Measurements from ENCODE around the gene GUCY2D. TPM values are rescaled to one million over a fixed set of nuclear protein-coding genes. Genes with fewer than 3 reads are reported as not detected.
A peak's percentile ranks its signal among the peaks of the same experiment; 100 is the strongest.

The GUCY2D gene
- polyA plus RNA-seq, 1 donor (not counting 4 experiments of a cell fraction or from before 2014, with no cell fraction given) = 0.25 TPM

DNA sequence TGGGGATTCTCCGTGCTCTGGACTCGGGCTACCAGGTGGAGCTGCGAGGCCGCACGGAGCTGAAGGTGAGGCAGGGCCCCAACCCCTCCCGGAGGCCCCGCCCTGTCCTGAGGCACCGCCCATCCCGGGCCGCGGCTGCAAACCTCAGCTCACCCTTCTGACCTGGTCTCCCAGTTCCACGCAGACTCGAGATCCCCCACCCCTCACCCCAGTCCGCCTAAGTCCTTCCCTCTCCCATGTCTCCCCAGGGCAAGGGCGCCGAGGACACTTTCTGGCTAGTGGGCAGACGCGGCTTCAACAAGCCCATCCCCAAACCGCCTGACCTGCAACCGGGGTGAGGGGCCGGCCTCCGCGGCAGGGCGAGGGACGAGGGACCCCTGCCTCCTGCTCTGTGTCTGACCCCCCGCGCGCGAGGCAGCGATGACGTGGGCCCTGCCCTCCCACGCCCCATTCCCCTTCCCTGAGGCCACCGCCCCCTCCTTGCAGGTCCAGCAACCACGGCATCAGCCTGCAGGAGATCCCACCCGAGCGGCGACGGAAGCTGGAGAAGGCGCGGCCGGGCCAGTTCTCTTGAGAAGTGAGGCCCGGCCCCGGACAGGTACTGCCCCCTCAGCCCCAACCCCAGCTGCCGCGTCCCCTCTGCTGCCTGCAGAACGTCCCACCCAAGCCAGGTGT lies 13.7 kb downstream of the GUCY2D start:
- TF ChIP-seq, protein P1, sequence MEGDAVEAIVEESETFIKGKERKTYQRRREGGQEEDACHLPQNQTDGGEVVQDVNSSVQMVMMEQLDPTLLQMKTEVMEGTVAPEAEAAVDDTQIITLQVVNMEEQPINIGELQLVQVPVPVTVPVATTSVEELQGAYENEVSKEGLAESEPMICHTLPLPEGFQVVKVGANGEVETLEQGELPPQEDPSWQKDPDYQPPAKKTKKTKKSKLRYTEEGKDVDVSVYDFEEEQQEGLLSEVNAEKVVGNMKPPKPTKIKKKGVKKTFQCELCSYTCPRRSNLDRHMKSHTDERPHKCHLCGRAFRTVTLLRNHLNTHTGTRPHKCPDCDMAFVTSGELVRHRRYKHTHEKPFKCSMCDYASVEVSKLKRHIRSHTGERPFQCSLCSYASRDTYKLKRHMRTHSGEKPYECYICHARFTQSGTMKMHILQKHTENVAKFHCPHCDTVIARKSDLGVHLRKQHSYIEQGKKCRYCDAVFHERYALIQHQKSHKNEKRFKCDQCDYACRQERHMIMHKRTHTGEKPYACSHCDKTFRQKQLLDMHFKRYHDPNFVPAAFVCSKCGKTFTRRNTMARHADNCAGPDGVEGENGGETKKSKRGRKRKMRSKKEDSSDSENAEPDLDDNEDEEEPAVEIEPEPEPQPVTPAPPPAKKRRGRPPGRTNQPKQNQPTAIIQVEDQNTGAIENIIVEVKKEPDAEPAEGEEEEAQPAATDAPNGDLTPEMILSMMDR (optimal IDR thresholded peaks at IDR 0.05 in 1 of 3, IDR thresholded peaks at IDR 0.05 in 1 of 3, conservative IDR thresholded peaks at IDR 0.05 in 1 of 3; ENCODE audit: extremely low read depth in 1 of 3, insufficient read depth in 2 of 3, low read length in 3 of 3) = no peak
- TF ChIP-seq EZH2 (IDR thresholded peaks at IDR 0.05; ENCODE audit: low read length) = no peak
- Histone ChIP-seq H3K36me3 (ENCODE audit: control insufficient read depth in 2 of 2, extremely low read depth in 1 of 2, insufficient read depth in 2 of 2, low read length in 2 of 2) (no peaks in the 10 kb centered on the region), H3K27me3 (ENCODE audit: control insufficient read depth, extremely low read depth, insufficient read depth, low read length) (no peaks in the 10 kb centered on the region), H4K20me1 (ENCODE audit: control insufficient read depth, extremely low read depth, insufficient read depth, low read length) (no peaks in the 10 kb centered on the region), H3K4me3 (ENCODE audit: control insufficient read depth in 2 of 3, extremely low read depth in 1 of 3, insufficient read depth in 2 of 3, low read depth in 1 of 3, low read length in 3 of 3) (peak overlapping the region; percentile 37 to 73 (median 61)), H3K79me2 (ENCODE audit: control insufficient read depth, insufficient read depth, low read length) (no peaks in the 10 kb centered on the region), H3K9me1 (ENCODE audit: control insufficient read depth, extremely low read depth, insufficient read depth, low read length) (no peaks in the 10 kb centered on the region), H2AFZ (ENCODE audit: control insufficient read depth, low read length) (peak overlapping the region; percentile 80), H3K9me3 (ENCODE audit: control insufficient read depth, low read depth, low read length) (no peaks in the 10 kb centered on the region), H3K9ac (ENCODE audit: control insufficient read depth, extremely low read depth, insufficient read depth, low read length) (peak overlapping the region; percentile 54), H3K4me2 (ENCODE audit: control insufficient read depth, extremely low read depth, insufficient read depth, low read depth, low read length) (peak overlapping the region; percentile 87), H3K27ac (ENCODE audit: control insufficient read depth, insufficient read depth, low read length) (no peak overlapping the region), H3K4me1 (ENCODE audit: control insufficient read depth, extremely low read depth, insufficient read depth, low read length) (peaks cover 43% of the 10 kb centered on the region)
- no peak for DNase-seq (ENCODE audit: low read depth, low spot score)
- FAIRE-seq = no peak
- dilution Hi-C loops (cut with MboI; ENCODE audit: extremely low pct_ligation_motif_present, low sequenced_read_pairs) = no loop called here

DNA sequence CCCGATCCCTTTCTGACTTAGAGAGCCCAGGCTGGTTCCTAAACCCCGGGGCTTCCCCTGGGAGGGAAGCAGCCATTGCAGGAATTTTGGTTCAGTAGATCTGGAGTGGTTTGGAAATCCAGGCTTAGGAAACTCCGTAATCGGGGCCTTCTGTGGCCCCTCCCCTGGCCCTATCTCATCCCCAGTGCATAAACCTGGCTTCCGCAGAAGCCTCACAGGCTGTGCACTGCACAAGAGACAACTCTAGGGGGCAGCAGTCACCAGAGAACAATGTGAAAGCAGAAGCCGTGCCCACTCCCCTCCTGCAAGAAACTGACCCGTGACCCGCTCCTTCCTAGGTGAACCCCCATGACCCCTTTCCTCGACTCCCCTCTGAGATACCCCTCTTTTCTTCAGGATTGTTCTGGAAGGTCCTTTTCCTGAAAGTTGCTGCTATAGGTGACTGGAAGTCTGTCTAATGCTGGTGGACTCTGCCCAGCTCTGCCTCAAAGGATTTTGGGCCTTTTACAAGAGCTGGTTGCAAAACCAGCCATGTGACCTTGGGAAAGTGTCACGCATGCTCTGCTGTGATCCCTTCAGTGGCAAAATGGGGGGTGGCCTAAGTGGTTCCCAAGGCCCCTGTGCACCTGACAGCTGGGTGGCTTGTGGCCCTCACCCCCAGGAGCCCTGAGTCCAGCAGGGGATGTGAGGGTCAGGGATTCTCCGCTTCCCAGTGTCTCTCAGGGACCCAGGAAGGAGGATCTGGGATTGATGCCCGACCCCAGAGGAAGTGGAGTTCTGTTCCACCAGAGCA lies 14.4 kb downstream of the GUCY2D start:
- Histone ChIP-seq H3K4me2 (ENCODE audit: control insufficient read depth, extremely low read depth, insufficient read depth, low read depth, low read length) (peak overlapping the region; percentile 87), H2AFZ (ENCODE audit: control insufficient read depth, low read length) (peak overlapping the region; percentile 80), H4K20me1 (ENCODE audit: control insufficient read depth, extremely low read depth, insufficient read depth, low read length) (no peaks in the 10 kb centered on the region), H3K9me3 (ENCODE audit: control insufficient read depth, low read depth, low read length) (no peaks in the 10 kb centered on the region), H3K4me3 (ENCODE audit: control insufficient read depth in 2 of 3, extremely low read depth in 1 of 3, insufficient read depth in 2 of 3, low read depth in 1 of 3, low read length in 3 of 3) (peak overlapping the region; percentile 37 to 73 (median 61)), H3K27me3 (ENCODE audit: control insufficient read depth, extremely low read depth, insufficient read depth, low read length) (no peaks in the 10 kb centered on the region), H3K36me3 (ENCODE audit: control insufficient read depth in 2 of 2, extremely low read depth in 1 of 2, insufficient read depth in 2 of 2, low read length in 2 of 2) (no peaks in the 10 kb centered on the region), H3K79me2 (ENCODE audit: control insufficient read depth, insufficient read depth, low read length) (no peaks in the 10 kb centered on the region), H3K9me1 (ENCODE audit: control insufficient read depth, extremely low read depth, insufficient read depth, low read length) (no peaks in the 10 kb centered on the region), H3K9ac (ENCODE audit: control insufficient read depth, extremely low read depth, insufficient read depth, low read length) (peak overlapping the region; percentile 54), H3K4me1 (ENCODE audit: control insufficient read depth, extremely low read depth, insufficient read depth, low read length) (peaks cover 43% of the 10 kb centered on the region), H3K27ac (ENCODE audit: control insufficient read depth, insufficient read depth, low read length) (peak overlapping the region; percentile 50)
- FAIRE-seq = peak; percentile 80
- TF ChIP-seq, protein P1 (optimal IDR thresholded peaks at IDR 0.05 in 1 of 3, IDR thresholded peaks at IDR 0.05 in 1 of 3, conservative IDR thresholded peaks at IDR 0.05 in 1 of 3; ENCODE audit: extremely low read depth in 1 of 3, insufficient read depth in 2 of 3, low read length in 3 of 3) = peak; percentile 86 to 93 (median 92)
- no peak for TF ChIP-seq EZH2 (IDR thresholded peaks at IDR 0.05; ENCODE audit: low read length)
- dilution Hi-C loops (cut with MboI; ENCODE audit: extremely low pct_ligation_motif_present, low sequenced_read_pairs) = no loop called here
- DNase-seq (ENCODE audit: low read depth, low spot score) = no peak

All from keratinocyte (primary cell).